GM12878 (cell line): ENCODE results near the gene TBC1D2B. TPM values are rescaled to one million over a fixed set of nuclear protein-coding genes. Genes with fewer than 3 reads are reported as not detected.

ENCODE experiments used
- ATAC-seq: fragments of 200-7000 bp; cut with Tn5 transposase; 3 replicates; pipeline ENCODE4 v1.9.1; 2020; ENCODE audit warnings: mild to moderate bottlenecking, moderate library complexity
- BruUV-seq: library from RNA; stranded (reverse); fragments of 400-500 nt; replicated peaks from 2 replicates; lab custom pipeline; 2021; lab: Mats Ljungman, UMichigan
- CTCF ChIA-PET: fragments of 300-600 bp; sonication (Branson Sonifier 250); formaldehyde crosslinking; extraction: SDS; loops from one replicate; lab custom pipeline; 2021; ENCODE audit warnings: inconsistent platforms; lab: Yijun Ruan, JAX
- POLR2A ChIA-PET: fragments of 350-600 bp; formaldehyde crosslinking; extraction: SDS; loops from one replicate; lab custom pipeline; 2021; ENCODE audit warnings: inconsistent platforms; lab: Charles Lee
- RAD21 ChIA-PET: fragments of 300-600 bp; sonication (Branson Sonifier 250); formaldehyde crosslinking; loops from one replicate; lab custom pipeline; 2023; ENCODE audit warnings: antibody characterized with exemption; ENCODE audit not compliant: unreplicated experiment; lab: Charles Lee
- SMC1A ChIA-PET: fragments of 300-600 bp; sonication (Branson Sonifier 250); formaldehyde crosslinking; loops from one replicate; lab custom pipeline; 2023; ENCODE audit not compliant: unreplicated experiment, uncharacterized antibody; lab: Charles Lee
- DNase-seq: peaks from one replicate; pipeline ENCODE4 v3.0.0-alpha.2; 2011; ENCODE audit warnings: low read depth, low spot score
- FAIRE-seq: peaks from 3 replicates; lab custom pipeline; 2011; peaks lifted over from hg19 to GRCh38; lab: Jason Lieb, UNC
- H2AFZ ChIP-seq: 2 replicates; pipeline ENCODE4 v1.6.0; 2011; ENCODE audit warnings: low read depth, low read length, control low read depth; ENCODE audit not compliant: control insufficient read depth
- H3K27ac ChIP-seq: 2 replicates; pipeline ENCODE4 v1.5.1; 2011; ENCODE audit warnings: control low read depth; ENCODE audit not compliant: control insufficient read depth, insufficient read depth
- H3K27me3 ChIP-seq, 2 experiments: replicated peaks in 1 of 2; 2 replicates each; pipeline versions ENCODE4 v1.6.0 to v1.6.1; 2011; ENCODE audit warnings: low read length in 1 of 2; ENCODE audit not compliant: control insufficient read depth in 2 of 2, insufficient read depth in 2 of 2
- H3K36me3 ChIP-seq, 2 experiments: 2 replicates each; pipeline ENCODE4 v1.5.1; 2011; ENCODE audit warnings: low read length in 1 of 2; ENCODE audit not compliant: control insufficient read depth in 2 of 2, insufficient read depth in 2 of 2
- H3K4me1 ChIP-seq: 2 replicates; pipeline ENCODE4 v1.6.1; 2011; ENCODE audit warnings: mild to moderate bottlenecking, low read length, moderate library complexity, mixed read lengths; ENCODE audit not compliant: control insufficient read depth, insufficient read depth
- H3K4me2 ChIP-seq: 2 replicates; pipeline ENCODE4 v1.6.0; 2011; ENCODE audit warnings: control low read depth; ENCODE audit not compliant: control insufficient read depth, insufficient read depth
- H3K4me3 ChIP-seq: fragments of 200-600 bp; sonication (generic); 2 replicates; pipeline ENCODE4 v1.5.1; 2016
- H3K79me2 ChIP-seq: 2 replicates; pipeline ENCODE4 v1.6.0; 2011; ENCODE audit warnings: low read length; ENCODE audit not compliant: control insufficient read depth, insufficient read depth
- H3K9ac ChIP-seq: 2 replicates; pipeline ENCODE4 v1.8.0; 2011; ENCODE audit warnings: low read length, control low read depth, mixed read lengths; ENCODE audit not compliant: control insufficient read depth, insufficient read depth
- H3K9me3 ChIP-seq: replicated peaks from 3 replicates; pipeline ENCODE4 v1.5.1; 2011; ENCODE audit warnings: mild to moderate bottlenecking, low read length; ENCODE audit not compliant: control insufficient read depth, insufficient read depth
- H4K20me1 ChIP-seq: 2 replicates; pipeline ENCODE4 v1.6.0; 2011; ENCODE audit not compliant: control insufficient read depth, insufficient read depth
- ASH2L ChIP-seq: fragments of 300-600, 200-600 bp; sonication (generic); IDR thresholded peaks from 2 replicates; pipeline ENCODE4 v1.6.1; 2017; ENCODE audit warnings: low read depth, mild to moderate bottlenecking, borderline replicate concordance
- FOXK2 ChIP-seq: fragments of 450-650 bp; IDR thresholded peaks from 2 replicates; pipeline ENCODE4 v1.6.1; 2017; ENCODE audit warnings: mild to moderate bottlenecking, moderate library complexity
- HDAC2 ChIP-seq: fragments of 200-600 bp; sonication (generic); IDR thresholded peaks from 2 replicates; pipeline ENCODE4 v1.6.1; 2017
- KAT2A ChIP-seq: conservative IDR thresholded peaks from 2 replicates; pipeline ENCODE4 v1.6.1; 2011; ENCODE audit warnings: low read depth, low read length; ENCODE audit not compliant: control insufficient read depth
- NBN ChIP-seq: fragments of 450-650 bp; IDR thresholded peaks from 2 replicates; pipeline ENCODE4 v1.6.1; 2016
- PKNOX1 ChIP-seq: fragments of 450-650 bp; IDR thresholded peaks from 2 replicates; pipeline ENCODE4 v1.6.1; 2016; ENCODE audit warnings: mild to moderate bottlenecking
- RUNX3 ChIP-seq: IDR thresholded peaks from 2 replicates; pipeline ENCODE4 v1.6.1; 2012; ENCODE audit warnings: low read length, inconsistent platforms
- USF2 ChIP-seq: IDR thresholded peaks from 2 replicates; pipeline ENCODE4 v1.6.1; 2011; ENCODE audit warnings: low read depth, low read length, improper control_type of control experiment, borderline replicate concordance
- ZNF384 ChIP-seq: IDR thresholded peaks from 2 replicates; pipeline ENCODE4 v1.6.1; 2012; ENCODE audit warnings: low read depth, mild to moderate bottlenecking, low read length, improper control_type of control experiment, borderline replicate concordance
- WGBS: methylation state at CpG from one replicate; pipeline ENCODE4 v1.1.6; 2016; ENCODE audit warnings: low lambda C conversion rate; ENCODE audit not compliant: insufficient replicate concordance, insufficient coverage; ENCODE audit errors: missing lambda C conversion rate; 5-methylcytosine and 5-hydroxymethylcytosine counted together
- in situ Hi-C: fragments of 300-500 bp; cut with MboI; formaldehyde crosslinking; loops from 9 replicates; pipeline ENCODE4 v1.14.3; 2018; ENCODE audit warnings: mixed read lengths
- intact Hi-C: fragments of 100-400 bp; cut with micrococcal nuclease; formaldehyde crosslinking; loops from one replicate; pipeline ENCODE4 v1.14.2; 2022; ENCODE audit not compliant: unreplicated experiment
- polyA plus RNA-seq, 11 experiments: library from polyadenylated mRNA; depleted of rRNA in 4 of 11; unstranded in 6 of 11; stranded (reverse) in 5 of 11; fragments of >200 nt; fragmentation: Nextera tagmentation in 4 of 11; fragmentation: Illumina TruSeq in 1 of 11; extraction: Ambion mirVana in 4 of 11; extraction: Trizol in 1 of 11; gene quantifications; 1 replicate in 1 of 11; 2 replicates in 10 of 11; pipeline versions ENCODE4 v1.2.1 to v1.2.3, GENCODE V29; 2011 to 2016; ENCODE audit warnings: inconsistent platforms in 2 of 11, missing spikeins in 2 of 11, low read depth in 1 of 11
- total RNA-seq, 4 experiments: library from RNA; depleted of rRNA in 3 of 4; stranded (reverse); fragments of >200 nt in 3 of 4; fragmentation: Illumina TruSeq in 1 of 4; extraction: Trizol in 1 of 4; gene quantifications; 2 replicates each; pipeline versions ENCODE4 v1.2.1 to v1.2.3, GENCODE V29; 2013 to 2021
- TF ChIP-seq, protein P1 (sequence below): fragments of 450-650 bp; IDR thresholded peaks from 2 replicates; pipeline ENCODE4 v1.6.1; 2017; ENCODE audit warnings: mild to moderate bottlenecking, moderate library complexity
- TF ChIP-seq, protein P2 (sequence below): fragments of 450-650 bp; IDR thresholded peaks from 2 replicates; pipeline ENCODE4 v1.6.1; 2017; ENCODE audit warnings: borderline replicate concordance
- TF ChIP-seq, protein P3 (sequence below): fragments of 450-650 bp; IDR thresholded peaks from 2 replicates; pipeline ENCODE4 v1.6.1; 2017; ENCODE audit warnings: mild to moderate bottlenecking, low read depth, inconsistent platforms; ENCODE audit not compliant: poor library complexity, severe bottlenecking

The TBC1D2B gene
- total and polyA plus RNA-seq, 10 of the 15 experiments (the other 5 are each of a cell fraction or from before 2014, with no cell fraction given), result 1.3 to 53.4 (median 19.4) TPM

DNA sequence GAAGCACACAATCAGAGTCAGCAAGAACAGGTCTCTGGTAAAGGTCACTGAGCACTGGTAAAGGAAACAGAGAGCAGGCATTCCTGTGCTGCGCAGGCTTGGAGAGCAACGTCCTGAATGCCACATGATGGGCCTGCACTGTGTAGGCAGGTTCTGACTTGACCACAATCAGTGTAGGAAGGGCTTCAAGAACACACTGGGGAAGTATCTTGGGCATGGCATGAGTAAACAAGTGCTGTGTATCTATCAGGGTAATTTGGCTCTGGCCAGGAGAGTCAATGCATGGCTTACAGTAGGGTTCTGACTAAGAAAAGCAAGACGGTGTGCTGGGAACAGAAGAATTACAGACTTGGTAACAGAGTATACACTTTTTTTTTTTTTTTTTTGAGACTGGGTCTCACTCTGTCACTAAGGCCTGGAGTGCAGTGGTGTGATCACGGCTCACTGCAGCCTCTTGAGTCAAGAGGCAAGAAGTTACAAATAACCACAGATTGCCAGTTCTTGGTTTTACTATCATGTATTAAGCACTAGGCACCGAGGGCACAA lies 30.6 kb downstream of the TBC1D2B start:
- FAIRE-seq (no peak), DNase-seq (no peak), ATAC-seq (peak; percentile 50)
- no peak overlapping the region for H2AFZ ChIP-seq
- intact Hi-C loops (no loop called here), in situ Hi-C loops (no loop called here)
- ChIA-PET POLR2A (interaction anchor here (1.0 to 1.9 kb wide), 4 partner anchors 10 to 28 kb away, joined by 4 to 11 read pairs (median 6); no protein-coding TSS in a partner anchor), CTCF (interaction anchor here (1.0 to 9.1 kb wide), 6 partner anchors 9 to 80 kb away, joined by 4 to 158 read pairs (median 16); partner anchors contain the start of gene TBC1D2B), SMC1A (interaction anchor here (0.5 to 14.4 kb wide), 10 partner anchors 12 to 81 kb away, joined by 3 to 305 read pairs (median 4); no protein-coding TSS in a partner anchor), RAD21 (interaction anchor here (1.4 to 2.7 kb wide), 5 partner anchors 10 to 42 kb away, joined by 4 to 10 read pairs (median 7); no protein-coding TSS in a partner anchor)
- no peaks in the 10 kb centered on the region for H4K20me1 ChIP-seq
- H3K9ac ChIP-seq, result peak overlapping the region; percentile 3; the same call in 1 of the 2 replicates
- no peak overlapping the region for H3K4me3 ChIP-seq
- H3K4me2 ChIP-seq, result peak overlapping the region; percentile 65
- no TSS peak for BruUV-seq
- 14% methylated on average over 5 of the region's 5 CpGs for WGBS
- peaks cover 16% of the 10 kb centered on the region for H3K79me2 ChIP-seq
- no peaks in the 10 kb centered on the region for H3K9me3 ChIP-seq
- peak overlapping the region; percentile 60 for H3K27ac ChIP-seq
- H3K4me1 ChIP-seq, result peaks cover 54% of the 10 kb centered on the region
- H3K27me3 ChIP-seq, result no peaks in the 10 kb centered on the region
- H3K36me3 ChIP-seq, result peaks cover 0 to 26% of the 10 kb centered on the region in 2 experiments
- TF ChIP-seq, protein P1, sequence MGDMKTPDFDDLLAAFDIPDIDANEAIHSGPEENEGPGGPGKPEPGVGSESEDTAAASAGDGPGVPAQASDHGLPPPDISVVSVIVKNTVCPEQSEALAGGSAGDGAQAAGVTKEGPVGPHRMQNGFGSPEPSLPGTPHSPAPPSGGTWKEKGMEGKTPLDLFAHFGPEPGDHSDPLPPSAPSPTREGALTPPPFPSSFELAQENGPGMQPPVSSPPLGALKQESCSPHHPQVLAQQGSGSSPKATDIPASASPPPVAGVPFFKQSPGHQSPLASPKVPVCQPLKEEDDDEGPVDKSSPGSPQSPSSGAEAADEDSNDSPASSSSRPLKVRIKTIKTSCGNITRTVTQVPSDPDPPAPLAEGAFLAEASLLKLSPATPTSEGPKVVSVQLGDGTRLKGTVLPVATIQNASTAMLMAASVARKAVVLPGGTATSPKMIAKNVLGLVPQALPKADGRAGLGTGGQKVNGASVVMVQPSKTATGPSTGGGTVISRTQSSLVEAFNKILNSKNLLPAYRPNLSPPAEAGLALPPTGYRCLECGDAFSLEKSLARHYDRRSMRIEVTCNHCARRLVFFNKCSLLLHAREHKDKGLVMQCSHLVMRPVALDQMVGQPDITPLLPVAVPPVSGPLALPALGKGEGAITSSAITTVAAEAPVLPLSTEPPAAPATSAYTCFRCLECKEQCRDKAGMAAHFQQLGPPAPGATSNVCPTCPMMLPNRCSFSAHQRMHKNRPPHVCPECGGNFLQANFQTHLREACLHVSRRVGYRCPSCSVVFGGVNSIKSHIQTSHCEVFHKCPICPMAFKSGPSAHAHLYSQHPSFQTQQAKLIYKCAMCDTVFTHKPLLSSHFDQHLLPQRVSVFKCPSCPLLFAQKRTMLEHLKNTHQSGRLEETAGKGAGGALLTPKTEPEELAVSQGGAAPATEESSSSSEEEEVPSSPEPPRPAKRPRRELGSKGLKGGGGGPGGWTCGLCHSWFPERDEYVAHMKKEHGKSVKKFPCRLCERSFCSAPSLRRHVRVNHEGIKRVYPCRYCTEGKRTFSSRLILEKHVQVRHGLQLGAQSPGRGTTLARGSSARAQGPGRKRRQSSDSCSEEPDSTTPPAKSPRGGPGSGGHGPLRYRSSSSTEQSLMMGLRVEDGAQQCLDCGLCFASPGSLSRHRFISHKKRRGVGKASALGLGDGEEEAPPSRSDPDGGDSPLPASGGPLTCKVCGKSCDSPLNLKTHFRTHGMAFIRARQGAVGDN, result 0 out of 2 replicates have a peak, but pooled peaks have one; percentile 13
- TF ChIP-seq PKNOX1 (no peak), USF2 (no peak), NBN (0 out of 2 replicates have a peak, but pooled peaks have one; percentile 36), FOXK2 (no peak), ASH2L (no peak), RUNX3 (peak; percentile 45; the same call in 1 of the 2 replicates), ZNF384 (peak; percentile 79), KAT2A (no peak), HDAC2 (no peak)
- TF ChIP-seq, protein P2, sequence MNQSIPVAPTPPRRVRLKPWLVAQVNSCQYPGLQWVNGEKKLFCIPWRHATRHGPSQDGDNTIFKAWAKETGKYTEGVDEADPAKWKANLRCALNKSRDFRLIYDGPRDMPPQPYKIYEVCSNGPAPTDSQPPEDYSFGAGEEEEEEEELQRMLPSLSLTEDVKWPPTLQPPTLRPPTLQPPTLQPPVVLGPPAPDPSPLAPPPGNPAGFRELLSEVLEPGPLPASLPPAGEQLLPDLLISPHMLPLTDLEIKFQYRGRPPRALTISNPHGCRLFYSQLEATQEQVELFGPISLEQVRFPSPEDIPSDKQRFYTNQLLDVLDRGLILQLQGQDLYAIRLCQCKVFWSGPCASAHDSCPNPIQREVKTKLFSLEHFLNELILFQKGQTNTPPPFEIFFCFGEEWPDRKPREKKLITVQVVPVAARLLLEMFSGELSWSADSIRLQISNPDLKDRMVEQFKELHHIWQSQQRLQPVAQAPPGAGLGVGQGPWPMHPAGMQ, result no peak
- TF ChIP-seq, protein P3, sequence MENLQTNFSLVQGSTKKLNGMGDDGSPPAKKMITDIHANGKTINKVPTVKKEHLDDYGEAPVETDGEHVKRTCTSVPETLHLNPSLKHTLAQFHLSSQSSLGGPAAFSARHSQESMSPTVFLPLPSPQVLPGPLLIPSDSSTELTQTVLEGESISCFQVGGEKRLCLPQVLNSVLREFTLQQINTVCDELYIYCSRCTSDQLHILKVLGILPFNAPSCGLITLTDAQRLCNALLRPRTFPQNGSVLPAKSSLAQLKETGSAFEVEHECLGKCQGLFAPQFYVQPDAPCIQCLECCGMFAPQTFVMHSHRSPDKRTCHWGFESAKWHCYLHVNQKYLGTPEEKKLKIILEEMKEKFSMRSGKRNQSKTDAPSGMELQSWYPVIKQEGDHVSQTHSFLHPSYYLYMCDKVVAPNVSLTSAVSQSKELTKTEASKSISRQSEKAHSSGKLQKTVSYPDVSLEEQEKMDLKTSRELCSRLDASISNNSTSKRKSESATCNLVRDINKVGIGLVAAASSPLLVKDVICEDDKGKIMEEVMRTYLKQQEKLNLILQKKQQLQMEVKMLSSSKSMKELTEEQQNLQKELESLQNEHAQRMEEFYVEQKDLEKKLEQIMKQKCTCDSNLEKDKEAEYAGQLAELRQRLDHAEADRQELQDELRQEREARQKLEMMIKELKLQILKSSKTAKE, result no peak
